BE2C (cell line): ENCODE results near the gene ZNF267.

Experiments used
- DNase-seq: peaks from one replicate; pipeline ENCODE4 v3.0.0-alpha.2; 2020
- H3K27me3 ChIP-seq: fragments of 250-450 bp; sonication (Bioruptor Pico); 2 replicates; pipeline ENCODE4 v1.5.1; 2020; ENCODE audit warnings: mild to moderate bottlenecking
- H3K36me3 ChIP-seq: fragments of 250-450 bp; sonication (Bioruptor Pico); 2 replicates; pipeline ENCODE4 v1.5.1; 2020; ENCODE audit warnings: mild to moderate bottlenecking
- H3K4me1 ChIP-seq: fragments of 250-450 bp; sonication (Bioruptor Pico); 2 replicates; pipeline ENCODE4 v1.5.1; 2020
- H3K4me3 ChIP-seq: 2 replicates; pipeline ENCODE4 v1.5.1; 2011; ENCODE audit warnings: low read depth, low read length
- H3K9me3 ChIP-seq: fragments of 250-450 bp; sonication (Bioruptor Pico); 2 replicates; pipeline ENCODE4 v1.5.1; 2020
- CTCF ChIP-seq: IDR thresholded peaks from 2 replicates; pipeline ENCODE4 v1.5.1; 2012; ENCODE audit warnings: mild to moderate bottlenecking, low read depth, low read length

Gene ZNF267

DNA sequence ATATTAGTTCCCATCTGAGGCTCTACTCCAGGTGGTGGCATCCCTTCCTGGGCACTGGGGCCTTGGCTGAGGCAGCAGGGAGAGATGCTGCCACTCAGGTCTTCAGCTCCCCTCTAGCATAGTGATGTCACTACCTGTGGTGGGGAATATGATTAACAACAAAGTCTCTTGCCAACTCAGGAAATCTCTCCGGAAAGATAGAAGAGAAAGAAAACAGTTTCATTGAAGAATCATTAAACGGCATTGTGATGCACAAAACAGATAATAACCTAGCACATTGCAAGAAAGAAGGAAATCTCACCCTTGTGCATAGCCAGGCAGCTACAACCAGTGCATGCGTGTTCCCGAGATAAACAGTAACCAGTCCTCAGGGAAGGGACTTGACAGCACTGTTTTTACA, 12.2 kb upstream of the ZNF267 start:
- no peak for DNase-seq
- H3K4me1 ChIP-seq: no peaks in the 10 kb centered on the region
- no peaks in the 10 kb centered on the region for H3K36me3 ChIP-seq
- H3K4me3 ChIP-seq: no peak overlapping the region
- TF ChIP-seq CTCF: no peak
- H3K9me3 ChIP-seq: no peaks in the 10 kb centered on the region
- peaks cover 31% of the 10 kb centered on the region for H3K27me3 ChIP-seq

- no peak overlapping the region for H3K4me3 ChIP-seq
- peaks cover 24% of the 10 kb centered on the region for H3K27me3 ChIP-seq
- DNase-seq: no peak
- H3K36me3 ChIP-seq: no peaks in the 10 kb centered on the region
- H3K4me1 ChIP-seq: no peaks in the 10 kb centered on the region
- no peak for TF ChIP-seq CTCF
- H3K9me3 ChIP-seq: no peaks in the 10 kb centered on the region
Observed at GRCh38 chr16:31862761-31863160, 10.8 kb upstream of the ZNF267 start.

GRCh38 chr16:31868164-31868563, 5.4 kb upstream of the ZNF267 start:
- no peak for DNase-seq
- H3K4me3 ChIP-seq: no peak overlapping the region
- no peaks in the 10 kb centered on the region for H3K9me3 ChIP-seq
- peaks cover 2% of the 10 kb centered on the region for H3K27me3 ChIP-seq
- no peak for TF ChIP-seq CTCF
- H3K36me3 ChIP-seq: no peaks in the 10 kb centered on the region
- H3K4me1 ChIP-seq: no peaks in the 10 kb centered on the region

GRCh38 chr16:31868691-31869167, 4.9 kb upstream of the ZNF267 start:
- DNase-seq: peak; percentile 78
- peak; percentile 83 for TF ChIP-seq CTCF
- no peaks in the 10 kb centered on the region for H3K36me3 ChIP-seq
- H3K4me3 ChIP-seq: no peak overlapping the region
- H3K4me1 ChIP-seq: no peaks in the 10 kb centered on the region
- H3K27me3 ChIP-seq: no peaks in the 10 kb centered on the region
- no peaks in the 10 kb centered on the region for H3K9me3 ChIP-seq

DNA sequence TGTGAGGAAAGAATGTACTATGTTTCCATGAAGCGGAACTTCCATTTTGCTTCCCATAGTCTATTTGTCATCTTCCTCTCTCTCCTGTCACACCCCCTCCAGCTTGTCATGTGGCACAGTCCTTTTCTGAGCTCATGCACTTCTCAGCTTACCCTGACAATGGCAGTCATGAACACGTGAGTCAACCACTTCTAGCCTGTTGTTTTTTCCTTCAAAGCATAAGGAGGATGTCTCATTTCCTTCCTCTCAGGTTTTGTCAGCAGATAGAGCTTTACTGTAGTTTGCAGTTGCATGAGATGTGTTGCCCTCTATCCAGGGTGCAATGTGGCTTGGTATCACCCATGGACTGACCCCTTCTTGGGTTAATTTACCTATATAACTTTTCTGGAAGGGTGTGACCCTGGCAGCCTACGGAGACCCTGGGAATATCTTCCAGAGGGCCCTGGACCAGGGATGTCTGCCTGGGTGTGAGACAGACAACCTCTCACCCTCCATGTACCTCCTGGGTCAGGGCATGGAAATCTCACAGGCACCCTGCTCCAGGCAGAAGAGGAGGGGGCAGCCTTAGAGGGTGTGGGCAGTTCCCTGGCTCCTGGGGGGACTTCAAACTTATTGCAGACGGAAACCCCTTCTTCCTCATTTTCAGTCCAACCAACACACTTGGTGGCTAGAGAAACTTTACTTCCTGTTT, 4.0 kb upstream of the ZNF267 start:
- Histone ChIP-seq H3K27me3 (no peaks in the 10 kb centered on the region), H3K9me3 (no peaks in the 10 kb centered on the region), H3K36me3 (no peaks in the 10 kb centered on the region), H3K4me3 (no peak overlapping the region), H3K4me1 (no peaks in the 10 kb centered on the region)
- TF ChIP-seq CTCF: no peak
- no peak for DNase-seq

DNA sequence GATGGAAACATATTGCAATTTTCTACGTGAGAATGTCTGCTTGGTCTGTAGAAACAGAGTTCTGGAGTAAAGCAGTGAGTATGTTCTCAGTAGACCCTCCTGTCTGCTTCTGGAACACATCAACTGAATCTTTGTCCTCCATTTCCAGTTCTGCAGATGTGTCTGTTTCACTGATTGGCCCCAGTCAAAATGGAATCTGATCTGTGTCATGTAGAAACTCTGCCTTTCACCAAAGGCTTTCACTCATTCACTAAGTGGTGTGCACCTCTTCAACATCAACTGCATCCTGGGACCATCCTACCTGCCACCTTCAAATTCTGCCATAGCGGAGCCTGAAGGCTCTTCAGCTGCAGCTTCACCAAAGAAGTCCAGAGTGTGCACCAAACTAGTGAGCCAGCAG, 2.8 kb upstream of the ZNF267 start:
- H3K4me1 ChIP-seq: no peaks in the 10 kb centered on the region; the same call in 1 of the 2 replicates
- no peak for TF ChIP-seq CTCF
- H3K4me3 ChIP-seq: no peak overlapping the region
- no peaks in the 10 kb centered on the region for H3K9me3 ChIP-seq
- no peaks in the 10 kb centered on the region for H3K36me3 ChIP-seq
- H3K27me3 ChIP-seq: no peaks in the 10 kb centered on the region
- no peak for DNase-seq
